GM18517 (cell line): ENCODE measurements around the gene ITGA5.

Experiments
- ATAC-seq: cut with Tn5 transposase; IDR thresholded peaks from one replicate; pipeline ENCODE4 v1.9.1; 2021; ENCODE audit warnings: mild to moderate bottlenecking, moderate library complexity; ENCODE audit not compliant: unreplicated experiment

The ITGA5 gene

GRCh38 chr12:54373649-54374561 is 45.2 kb downstream of the ITGA5 start:
- no peak for ATAC-seq

- ATAC-seq, result no peak
Measured at GRCh38 chr12:54372113-54372806, 46.8 kb downstream of the ITGA5 start.

- ATAC-seq, result no peak
Measured at GRCh38 chr12:54371328-54372112, 47.5 kb downstream of the ITGA5 start.

GRCh38 chr12:54370171-54370730 is 48.8 kb downstream of the ITGA5 start:
- ATAC-seq, result no peak

DNA sequence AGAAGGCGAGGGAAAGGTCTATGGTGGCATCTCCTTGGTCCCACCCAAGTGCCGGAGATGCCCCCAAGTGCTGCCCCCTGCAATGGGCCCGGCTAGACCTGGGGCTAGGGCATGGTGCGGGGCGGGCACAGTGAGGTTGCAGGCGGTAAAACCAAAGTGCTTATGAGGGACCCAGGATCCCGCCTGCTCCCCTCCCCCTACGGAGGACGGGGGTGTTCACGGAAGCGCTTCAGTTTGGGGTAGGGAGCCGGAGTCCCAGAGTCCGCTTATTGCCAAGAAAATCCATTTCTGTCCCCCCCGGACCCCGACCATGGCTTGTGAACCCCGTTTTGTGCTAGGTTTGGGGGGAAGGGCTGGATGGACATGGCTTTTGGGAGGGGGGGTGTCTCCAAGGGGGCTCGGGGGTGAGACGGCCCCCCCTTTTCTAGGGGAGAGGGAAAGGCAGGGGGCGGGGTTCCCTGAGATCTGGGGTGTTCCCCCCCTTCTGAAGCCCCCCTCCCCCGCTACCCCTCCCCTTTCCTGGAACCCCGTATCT is 49.4 kb downstream of the ITGA5 start:
- ATAC-seq, result no peak

- peak; percentile 82 for ATAC-seq
Measured at GRCh38 chr12:54368709-54369596, 50.1 kb downstream of the ITGA5 start.

GRCh38 chr12:54368025-54368708 is 50.9 kb downstream of the ITGA5 start:
- ATAC-seq, result peak; percentile 27

DNA sequence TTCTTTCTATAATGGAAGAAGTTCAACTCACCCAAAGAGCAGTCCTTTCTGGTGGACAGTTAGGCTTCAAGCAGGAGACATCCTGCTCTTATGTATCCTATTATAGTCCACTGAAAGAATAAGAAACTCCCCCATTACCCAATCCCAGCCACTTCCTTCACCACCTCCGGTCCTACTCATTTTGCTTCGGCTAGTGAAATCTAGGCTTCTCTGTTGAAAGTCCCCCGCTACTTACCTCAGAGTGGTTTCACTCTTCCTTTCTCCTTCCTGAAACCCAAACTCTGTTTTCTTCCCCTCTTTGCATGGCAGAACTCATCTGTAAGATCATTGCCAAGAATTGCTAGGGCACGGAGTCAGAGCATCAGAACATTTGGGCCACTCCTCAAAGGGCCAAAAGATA is 54.7 kb downstream of the ITGA5 start, which contains the start of gene GPR84:
Gene GPR84, minus strand, starts transcription at position 74 of the 400 bp plus-strand sequence. CDS start 635 bp downstream, outside the sequence.
- no peak for ATAC-seq

- ATAC-seq, result no peak
Measured at GRCh38 chr12:54363618-54364017, 55.4 kb downstream of the ITGA5 start.

- ATAC-seq, result no peak
Measured at GRCh38 chr12:54363047-54363446, 56.0 kb downstream of the ITGA5 start.

- no peak for ATAC-seq
Measured at GRCh38 chr12:54360717-54361456, 58.2 kb downstream of the ITGA5 start.

GRCh38 chr12:54359762-54360351 is 59.2 kb downstream of the ITGA5 start:
- no peak for ATAC-seq

- peak; percentile 97 for ATAC-seq
Measured at GRCh38 chr12:54358945-54359761, 59.9 kb downstream of the ITGA5 start.

GRCh38 chr12:54358191-54358944 is 60.7 kb downstream of the ITGA5 start:
- ATAC-seq, result no peak

DNA sequence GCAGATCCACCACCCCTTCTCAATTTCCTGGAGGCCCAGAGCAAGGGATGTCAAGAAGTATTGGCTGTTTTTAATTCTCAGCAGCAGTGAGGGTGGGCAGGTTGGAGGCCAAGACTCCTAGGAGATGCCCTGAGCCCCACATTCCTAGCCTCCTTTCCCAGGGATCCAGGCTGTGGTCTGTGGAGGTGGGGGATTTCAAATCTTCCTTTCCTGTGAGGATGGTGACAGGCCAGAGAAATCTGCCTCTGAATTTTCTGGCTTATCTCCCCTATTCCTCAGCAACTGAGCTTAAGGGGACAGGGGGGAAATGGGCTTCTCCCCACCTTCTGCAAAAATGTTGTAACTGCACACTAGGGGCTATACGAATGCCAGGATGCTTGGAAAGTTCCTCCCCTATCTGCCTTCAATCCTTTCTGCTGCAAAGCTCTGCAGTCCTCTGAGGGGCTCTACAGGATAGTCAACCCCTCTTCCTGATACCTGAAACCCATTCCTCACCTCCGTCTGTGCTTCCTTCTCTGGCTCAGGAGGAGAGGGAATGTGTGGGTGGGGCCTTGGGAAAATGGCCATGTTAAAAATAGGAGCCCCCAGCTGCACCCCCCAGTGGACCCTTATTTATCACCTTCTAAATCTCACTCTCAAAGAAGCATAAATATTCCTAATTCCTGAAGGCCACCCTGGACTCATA is 61.4 kb downstream of the ITGA5 start:
- no peak for ATAC-seq

DNA sequence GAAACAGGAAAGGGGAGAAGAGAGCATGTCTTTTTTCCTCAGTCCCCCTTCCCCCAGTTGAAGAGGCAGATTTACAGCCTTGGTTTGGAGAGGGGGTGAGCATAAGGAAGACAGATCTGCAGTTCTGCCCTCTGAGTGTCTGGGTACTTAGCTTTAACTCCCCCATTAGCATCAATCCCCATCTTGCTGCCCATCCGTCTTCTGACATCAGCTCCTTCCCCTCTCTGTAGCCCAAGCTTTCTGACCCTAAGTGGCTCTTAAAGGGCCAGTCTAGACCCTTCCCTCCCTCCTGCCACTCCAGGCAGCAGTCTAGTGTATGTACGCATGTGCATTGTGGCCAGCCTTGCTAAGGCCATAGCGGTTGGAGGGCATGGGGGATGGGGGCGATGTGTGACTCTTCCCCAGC is 62.1 kb downstream of the ITGA5 start:
- ATAC-seq, result no peak
